HEK293T (cell line): ENCODE results near the gene WASF3.

Experiments
- BHLHE40 ChIP-seq: fragments of 450-650 bp; IDR thresholded peaks from 2 replicates; pipeline ENCODE4 v1.6.1; 2016; ENCODE audit warnings: mild to moderate bottlenecking, moderate library complexity, borderline replicate concordance
- CTBP1 ChIP-seq: fragments of 450-650 bp; IDR thresholded peaks from 2 replicates; pipeline ENCODE4 v1.6.1; 2016; ENCODE audit warnings: borderline replicate concordance
- ELF4 ChIP-seq: fragments of 450-650 bp; IDR thresholded peaks from 2 replicates; pipeline ENCODE4 v1.6.1; 2017; ENCODE audit warnings: antibody characterized with exemption
- FOXA1 ChIP-seq: fragments of 450-650 bp; IDR thresholded peaks from 2 replicates; pipeline ENCODE4 v1.6.1; 2016; ENCODE audit warnings: mild to moderate bottlenecking
- FOXM1 ChIP-seq: fragments of 450-650 bp; IDR thresholded peaks from 2 replicates; pipeline ENCODE4 v1.6.1; 2017; ENCODE audit warnings: mild to moderate bottlenecking, borderline replicate concordance
- HDGF ChIP-seq: fragments of 450-650 bp; IDR thresholded peaks from 2 replicates; pipeline ENCODE4 v1.6.1; 2017; ENCODE audit warnings: antibody characterized with exemption, borderline replicate concordance
- NFRKB ChIP-seq: fragments of 450-650 bp; IDR thresholded peaks from 2 replicates; pipeline ENCODE4 v1.6.1; 2016; ENCODE audit warnings: mild to moderate bottlenecking, moderate library complexity
- SP1 ChIP-seq: fragments of 450-650 bp; IDR thresholded peaks from 2 replicates; pipeline ENCODE4 v1.6.1; 2017
- SUZ12 ChIP-seq: fragments of 450-650 bp; IDR thresholded peaks from 2 replicates; pipeline ENCODE4 v1.6.1; 2016; ENCODE audit warnings: mild to moderate bottlenecking
- TARDBP ChIP-seq: fragments of 450-650 bp; IDR thresholded peaks from 2 replicates; pipeline ENCODE4 v1.6.1; 2016
- TF ChIP-seq, protein P1 (sequence below): fragments of 450-650 bp; IDR thresholded peaks from 2 replicates; pipeline ENCODE4 v1.6.1; 2016

DNA sequence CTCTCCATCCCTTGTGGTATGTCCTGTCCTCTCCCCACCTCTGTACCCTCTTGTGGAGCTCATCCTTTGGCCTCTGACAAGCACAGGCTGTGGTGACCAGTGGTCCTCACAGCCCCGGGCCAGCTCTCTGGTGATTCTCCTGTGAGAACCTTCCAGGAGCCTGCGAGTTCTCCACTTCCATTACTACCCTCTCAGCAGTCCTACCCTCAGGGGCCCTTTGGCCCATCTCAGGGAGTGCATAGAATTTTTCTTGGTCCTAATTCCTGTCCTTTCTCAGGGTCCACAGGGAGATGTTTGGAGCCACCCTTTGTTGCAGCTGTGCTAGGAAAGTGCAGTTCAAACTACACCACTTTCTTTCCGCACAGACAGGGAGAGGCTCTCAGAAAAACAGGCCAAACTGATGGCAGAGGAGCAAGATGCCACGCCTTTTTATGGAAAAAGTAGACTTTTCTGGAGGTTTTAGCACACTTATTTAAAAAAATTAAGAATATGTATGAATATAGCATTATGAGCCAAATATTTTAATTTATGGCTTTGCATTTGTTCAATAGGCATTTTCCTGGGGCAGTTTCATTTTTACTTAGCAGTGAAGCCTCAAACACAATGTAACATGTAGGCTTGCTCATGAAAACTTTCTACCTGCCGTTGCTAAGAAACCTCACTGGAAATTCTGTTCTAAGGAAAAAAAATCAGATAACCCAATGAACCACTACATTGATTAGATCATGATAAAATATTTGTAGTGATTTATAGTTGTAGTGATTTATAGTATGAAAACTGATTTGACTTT, 111.1 kb downstream of the WASF3 start:
- TF ChIP-seq FOXM1 (no peak), BHLHE40 (no peak), SUZ12 (no peak), NFRKB (no peak), ELF4 (no peak), CTBP1 (no peak), SP1 (no peak), TARDBP (no peak), FOXA1 (no peak), HDGF (no peak)
- TF ChIP-seq, protein P1, sequence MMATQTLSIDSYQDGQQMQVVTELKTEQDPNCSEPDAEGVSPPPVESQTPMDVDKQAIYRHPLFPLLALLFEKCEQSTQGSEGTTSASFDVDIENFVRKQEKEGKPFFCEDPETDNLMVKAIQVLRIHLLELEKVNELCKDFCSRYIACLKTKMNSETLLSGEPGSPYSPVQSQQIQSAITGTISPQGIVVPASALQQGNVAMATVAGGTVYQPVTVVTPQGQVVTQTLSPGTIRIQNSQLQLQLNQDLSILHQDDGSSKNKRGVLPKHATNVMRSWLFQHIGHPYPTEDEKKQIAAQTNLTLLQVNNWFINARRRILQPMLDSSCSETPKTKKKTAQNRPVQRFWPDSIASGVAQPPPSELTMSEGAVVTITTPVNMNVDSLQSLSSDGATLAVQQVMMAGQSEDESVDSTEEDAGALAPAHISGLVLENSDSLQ: no peak
